Endothelial cell of umbilical vein (primary cell): ENCODE measurements around the gene ATOH7. TPM values are rescaled to one million over a fixed set of nuclear protein-coding genes. Genes with fewer than 3 reads are reported as not detected.

Source experiments
- BruUV-seq: library from RNA; stranded (reverse); fragments of 400-500 nt; replicated peaks from 2 replicates; lab custom pipeline; 2021; lab: Mats Ljungman, UMichigan
- CTCF ChIA-PET: fragments of 300-600, 350-600 bp; sonication (Branson Sonifier 250); formaldehyde crosslinking; loops from one replicate; lab custom pipeline; 2021; ENCODE audit warnings: antibody characterized with exemption, inconsistent platforms; lab: Charles Lee
- POLR2A ChIA-PET: fragments of 300-600, 350-600 bp; sonication (Branson Sonifier 250); formaldehyde crosslinking; loops from one replicate; lab custom pipeline; 2021; ENCODE audit warnings: antibody characterized with exemption, inconsistent platforms; lab: Charles Lee
- DNase-seq: peaks from one replicate; pipeline ENCODE4 v3.0.0-alpha.2; 2011; ENCODE audit warnings: low read depth, low spot score
- FAIRE-seq: peaks from 2 replicates; lab custom pipeline; 2011; peaks lifted over from hg19 to GRCh38; lab: Jason Lieb, UNC
- H2AFZ ChIP-seq: 2 replicates; pipeline ENCODE4 v1.6.0; 2012; ENCODE audit warnings: low read depth, low read length, control low read depth, inconsistent platforms
- H3K27ac ChIP-seq: 2 replicates; pipeline ENCODE4 v1.5.1; 2011; ENCODE audit warnings: low read depth, mild to moderate bottlenecking, control low read depth, low read length, moderate library complexity; ENCODE audit not compliant: insufficient read depth
- H3K27me3 ChIP-seq, 2 experiments: 2 replicates each; pipeline versions ENCODE4 v1.6.0 to v1.6.1; 2011; ENCODE audit warnings: low read length in 2 of 2, mixed read lengths in 1 of 2; ENCODE audit not compliant: control insufficient read depth in 2 of 2, insufficient read depth in 2 of 2
- H3K36me3 ChIP-seq, 2 experiments: 2 replicates in 1 of 2; 3 replicates in 1 of 2; pipeline ENCODE4 v1.5.1; 2011; ENCODE audit warnings: low read length in 2 of 2, mild to moderate bottlenecking in 1 of 2, moderate library complexity in 1 of 2; ENCODE audit not compliant: control insufficient read depth in 2 of 2, insufficient read depth in 2 of 2; ENCODE audit errors: extremely low read depth in 1 of 2
- H3K4me1 ChIP-seq: 3 replicates; pipeline ENCODE4 v1.5.1; 2011; ENCODE audit warnings: mild to moderate bottlenecking, low read length; ENCODE audit not compliant: control insufficient read depth, insufficient read depth; ENCODE audit errors: extremely low read depth
- H3K4me2 ChIP-seq: 2 replicates; pipeline ENCODE4 v1.6.1; 2011; ENCODE audit warnings: low read length, control low read depth, mixed read lengths; ENCODE audit not compliant: insufficient read depth
- H3K4me3 ChIP-seq, 3 experiments: fragments of 200-600 bp in 1 of 3; sonication (generic), shearing (Covaris generic) in 1 of 3; replicated peaks in 1 of 3; 2 replicates each; pipeline ENCODE4 v1.5.1; 2011 to 2016; ENCODE audit warnings: control low read depth in 3 of 3, low read length in 3 of 3, mild to moderate bottlenecking in 2 of 3, inconsistent platforms in 1 of 3, low read depth in 1 of 3, moderate library complexity in 1 of 3; ENCODE audit not compliant: insufficient read depth in 1 of 3
- H3K79me2 ChIP-seq: 2 replicates; pipeline ENCODE4 v1.6.0; 2012; ENCODE audit warnings: low read length, inconsistent platforms; ENCODE audit not compliant: control insufficient read depth, insufficient read depth
- H3K9ac ChIP-seq: replicated peaks from 2 replicates; pipeline ENCODE3; 2011; ENCODE audit warnings: low read length, control low read depth; ENCODE audit not compliant: insufficient read depth; ENCODE audit errors: extremely low read depth
- H3K9me1 ChIP-seq: replicated peaks from 3 replicates; pipeline ENCODE4 v1.6.0; 2011; ENCODE audit warnings: mild to moderate bottlenecking, low read length; ENCODE audit not compliant: control insufficient read depth, insufficient read depth; ENCODE audit errors: extremely low read depth
- H3K9me3 ChIP-seq: replicated peaks from 2 replicates; pipeline ENCODE4 v1.5.1; 2012; ENCODE audit warnings: low read length, inconsistent platforms; ENCODE audit not compliant: control insufficient read depth, insufficient read depth
- H4K20me1 ChIP-seq: replicated peaks from 2 replicates; pipeline ENCODE3; 2011; ENCODE audit warnings: mild to moderate bottlenecking, low read length; ENCODE audit not compliant: control insufficient read depth, insufficient read depth; ENCODE audit errors: extremely low read depth
- EZH2 ChIP-seq: IDR thresholded peaks from 2 replicates; pipeline ENCODE4 v1.6.1; 2012; ENCODE audit warnings: borderline replicate concordance, low read depth, mild to moderate bottlenecking, moderate library complexity, low read length, inconsistent platforms; ENCODE audit not compliant: severe bottlenecking
- FOS ChIP-seq: IDR thresholded peaks from 2 replicates; pipeline ENCODE4 v1.6.1; 2011; ENCODE audit warnings: mild to moderate bottlenecking, low read length, moderate library complexity, borderline replicate concordance; ENCODE audit not compliant: insufficient read depth
- GATA2 ChIP-seq: IDR thresholded peaks from 2 replicates; pipeline ENCODE4 v1.7.0; 2011; ENCODE audit warnings: low read depth, mild to moderate bottlenecking, moderate library complexity, mixed read lengths, low read length; ENCODE audit not compliant: insufficient read length, insufficient read depth
- JUN ChIP-seq: IDR thresholded peaks from 2 replicates; pipeline ENCODE4 v1.6.1; 2011; ENCODE audit warnings: borderline replicate concordance, low read depth; ENCODE audit not compliant: insufficient read length, insufficient read depth
- MYC ChIP-seq: IDR thresholded peaks from one replicate; pipeline ENCODE4 v1.6.1; 2011; ENCODE audit warnings: mild to moderate bottlenecking, low read depth, low read length
- POLR2A ChIP-seq: IDR thresholded peaks from 2 replicates; pipeline ENCODE4 v1.6.1; 2012; ENCODE audit warnings: low read depth, mild to moderate bottlenecking, control low read depth, low read length
- POLR2AphosphoS5 ChIP-seq: IDR thresholded peaks from 2 replicates; pipeline ENCODE4 v1.6.1; 2012; ENCODE audit warnings: low read depth, mild to moderate bottlenecking, control low read depth, low read length, moderate library complexity; ENCODE audit not compliant: insufficient read depth
- dilution Hi-C: fragments of 300-500 bp; cut with MboI; formaldehyde crosslinking; loops from one replicate; pipeline ENCODE4 v1.15.0; 2019; ENCODE audit warnings: low sequenced_read_pairs; ENCODE audit not compliant: extremely low pct_ligation_motif_present
- intact Hi-C: fragments of 100-400 bp; cut with micrococcal nuclease; formaldehyde crosslinking; loops from one replicate; pipeline ENCODE4 v1.10.0; 2022
- polyA plus RNA-seq, 4 experiments: library from polyadenylated mRNA; depleted of rRNA in 3 of 4; stranded (reverse) in 3 of 4; unstranded in 1 of 4; fragments of >200 nt; gene quantifications; 2 replicates each; pipeline versions ENCODE4 v1.2.1 to v1.2.3, GENCODE V29; 2011 to 2012; ENCODE audit warnings: missing spikeins in 1 of 4
- total RNA-seq: library from RNA; stranded (reverse); gene quantifications from 2 replicates; pipeline ENCODE4 v1.2.3, GENCODE V29; 2021
- TF ChIP-seq, protein P1 (sequence below), 2 donors: IDR thresholded peaks; 1 replicate in 1 of 2; 2 replicates in 1 of 2; pipeline ENCODE4 v1.5.1; 2011; ENCODE audit warnings: low read length in 2 of 2, mild to moderate bottlenecking in 2 of 2, moderate library complexity in 2 of 2, control low read depth in 1 of 2, inconsistent platforms in 1 of 2, low read depth in 1 of 2; ENCODE audit not compliant: insufficient read depth in 1 of 2; ENCODE audit errors: extremely low read depth in 1 of 2
- TF ChIP-seq, protein P2 (sequence below): IDR thresholded peaks from 2 replicates; pipeline ENCODE4 v1.6.1; 2011; ENCODE audit not compliant: insufficient read depth, insufficient read length

Gene ATOH7
- total and polyA plus RNA-seq, 2 donors (not counting 3 experiments of a cell fraction or from before 2014, with no cell fraction given): not detected

DNA sequence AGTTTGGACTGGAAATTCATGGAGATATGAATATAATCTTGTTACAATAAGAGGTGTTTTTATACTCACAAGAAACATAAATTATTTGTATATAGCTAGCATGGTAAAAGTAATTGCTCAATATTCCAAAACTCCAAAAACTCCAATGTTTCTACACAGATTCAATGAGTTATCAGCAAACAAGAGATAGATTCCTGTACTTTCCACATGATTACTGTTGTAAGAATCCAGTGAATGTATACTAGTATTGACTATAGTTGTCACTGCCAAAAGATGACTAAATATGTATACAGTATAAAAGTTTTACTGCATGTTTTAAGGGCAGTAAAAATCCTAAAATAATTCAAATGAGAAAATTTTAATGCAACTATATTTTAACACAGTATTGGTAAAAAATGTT lies 10.7 kb downstream of the ATOH7 start:
- no TSS peak for BruUV-seq
- H3K4me3 ChIP-seq: no peak overlapping the region
- no peak for DNase-seq

More for the DNA sequence above, 10.7 kb downstream of the ATOH7 start:
- Histone ChIP-seq H3K9ac (no peak overlapping the region), H3K27ac (no peak overlapping the region), H3K9me3 (no peaks in the 10 kb centered on the region), H3K79me2 (no peaks in the 10 kb centered on the region), H3K27me3 (peaks cover 2 to 4% of the 10 kb centered on the region in 2 experiments), H3K4me1 (no peaks in the 10 kb centered on the region), H2AFZ (no peak overlapping the region), H4K20me1 (no peaks in the 10 kb centered on the region), H3K9me1 (no peaks in the 10 kb centered on the region), H3K4me2 (no peak overlapping the region), H3K36me3 (no peaks in the 10 kb centered on the region)
- ChIA-PET POLR2A (no interaction called here), CTCF (interaction anchor here (0.6 to 1.5 kb wide), 6 partner anchors 8 to 138 kb away, joined by 3 to 7 read pairs (median 4); no protein-coding TSS in a partner anchor)
- intact Hi-C loops (no loop called here), dilution Hi-C loops (no loop called here)
- no peak for TF ChIP-seq GATA2
- no peak for TF ChIP-seq POLR2AphosphoS5
- no peak for TF ChIP-seq MYC
- no peak for TF ChIP-seq FOS
- no peak for TF ChIP-seq JUN
- TF ChIP-seq POLR2A: no peak
- no peak for TF ChIP-seq EZH2
- TF ChIP-seq, protein P1, sequence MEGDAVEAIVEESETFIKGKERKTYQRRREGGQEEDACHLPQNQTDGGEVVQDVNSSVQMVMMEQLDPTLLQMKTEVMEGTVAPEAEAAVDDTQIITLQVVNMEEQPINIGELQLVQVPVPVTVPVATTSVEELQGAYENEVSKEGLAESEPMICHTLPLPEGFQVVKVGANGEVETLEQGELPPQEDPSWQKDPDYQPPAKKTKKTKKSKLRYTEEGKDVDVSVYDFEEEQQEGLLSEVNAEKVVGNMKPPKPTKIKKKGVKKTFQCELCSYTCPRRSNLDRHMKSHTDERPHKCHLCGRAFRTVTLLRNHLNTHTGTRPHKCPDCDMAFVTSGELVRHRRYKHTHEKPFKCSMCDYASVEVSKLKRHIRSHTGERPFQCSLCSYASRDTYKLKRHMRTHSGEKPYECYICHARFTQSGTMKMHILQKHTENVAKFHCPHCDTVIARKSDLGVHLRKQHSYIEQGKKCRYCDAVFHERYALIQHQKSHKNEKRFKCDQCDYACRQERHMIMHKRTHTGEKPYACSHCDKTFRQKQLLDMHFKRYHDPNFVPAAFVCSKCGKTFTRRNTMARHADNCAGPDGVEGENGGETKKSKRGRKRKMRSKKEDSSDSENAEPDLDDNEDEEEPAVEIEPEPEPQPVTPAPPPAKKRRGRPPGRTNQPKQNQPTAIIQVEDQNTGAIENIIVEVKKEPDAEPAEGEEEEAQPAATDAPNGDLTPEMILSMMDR (IDR thresholded peaks at IDR 0.05; ENCODE audit: extremely low read depth in 1 of 2, insufficient read depth in 1 of 2, low read depth in 1 of 2, low read length in 2 of 2): no peak
- TF ChIP-seq, protein P2, sequence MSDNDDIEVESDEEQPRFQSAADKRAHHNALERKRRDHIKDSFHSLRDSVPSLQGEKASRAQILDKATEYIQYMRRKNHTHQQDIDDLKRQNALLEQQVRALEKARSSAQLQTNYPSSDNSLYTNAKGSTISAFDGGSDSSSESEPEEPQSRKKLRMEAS: no peak
- FAIRE-seq: no peak
